ENCODE data around the gene CNTN4.
"Not testable (repeated sequence)": the region's sequence is repeated elsewhere in the genome, so short reads cannot be mapped to it uniquely, and the experiment has no call there.

Gene CNTN4

DNA sequence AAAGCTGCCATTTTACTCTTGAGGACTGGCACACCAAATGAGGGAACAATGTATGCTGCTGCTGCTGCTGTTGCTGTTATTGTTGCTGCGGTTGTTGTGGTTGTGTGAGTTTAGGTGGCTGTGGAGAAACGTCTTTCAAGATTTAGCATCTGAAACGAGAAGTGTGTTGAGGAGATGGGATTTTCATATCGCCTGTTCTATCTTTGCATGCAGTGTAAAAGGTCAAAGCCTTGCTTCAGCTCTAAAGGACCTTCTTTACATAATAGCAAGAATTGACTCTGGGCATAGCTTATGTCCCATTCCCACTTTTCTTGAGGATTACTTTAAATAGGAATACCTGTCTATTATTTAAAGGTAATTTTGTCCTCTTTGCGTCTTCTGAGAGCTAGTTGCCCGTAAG lies 436.1 kb downstream of the CNTN4 start:
- H2BK120ac ChIP-seq (ENCODE audit: low read depth, low read length); H3K4ac ChIP-seq (ENCODE audit: low read length); H3K9me3 ChIP-seq (replicated peaks in 1 of 2; ENCODE audit: control insufficient read depth in 2 of 2, insufficient read depth in 1 of 2, low read depth in 1 of 2, low read length in 2 of 2); H3K4me3 ChIP-seq (ENCODE audit: low read length in 2 of 2); H2AFZ ChIP-seq (ENCODE audit: low read length); H2BK15ac ChIP-seq (ENCODE audit: low read length); H3K36me3 ChIP-seq (replicated peaks in 1 of 2; ENCODE audit: control insufficient read depth in 2 of 2, insufficient read depth in 2 of 2, low read length in 2 of 2); H4K8ac ChIP-seq (ENCODE audit: low read depth, low read length); H3K4me1 ChIP-seq (ENCODE audit: control insufficient read depth in 2 of 2, insufficient read depth in 1 of 2, low read depth in 1 of 2, low read length in 2 of 2); H3K9ac ChIP-seq (ENCODE audit: low read depth, low read length, poor library complexity); H2AK5ac ChIP-seq (ENCODE audit: low read depth, low read length); H2BK12ac ChIP-seq (ENCODE audit: low read length); H3K27me3 ChIP-seq (ENCODE audit: control insufficient read depth in 3 of 3, insufficient read depth in 3 of 3, low read depth in 1 of 3, low read length in 3 of 3); H3K14ac ChIP-seq (ENCODE audit: low read length); H3K27ac ChIP-seq (replicated peaks; ENCODE audit: low read length); H3K79me1 ChIP-seq (ENCODE audit: low read depth, low read length); H3K23ac ChIP-seq (ENCODE audit: low read depth, low read length, poor library complexity); H3K18ac ChIP-seq (ENCODE audit: low read length); DNase-seq (ENCODE audit: low spot score); H4K91ac ChIP-seq (ENCODE audit: low read depth, low read length, poor library complexity); H3K4me2 ChIP-seq (ENCODE audit: insufficient read depth, low read length, poor library complexity, severe bottlenecking); H2BK5ac ChIP-seq (ENCODE audit: low read length): not testable (repeated sequence)
- WGBS, 2 donors (ENCODE audit: extremely low coverage in 2 of 2, insufficient read length in 2 of 2, insufficient replicate concordance in 1 of 2) = no CpG with 5 or more reads among the region's 6 CpGs

DNA sequence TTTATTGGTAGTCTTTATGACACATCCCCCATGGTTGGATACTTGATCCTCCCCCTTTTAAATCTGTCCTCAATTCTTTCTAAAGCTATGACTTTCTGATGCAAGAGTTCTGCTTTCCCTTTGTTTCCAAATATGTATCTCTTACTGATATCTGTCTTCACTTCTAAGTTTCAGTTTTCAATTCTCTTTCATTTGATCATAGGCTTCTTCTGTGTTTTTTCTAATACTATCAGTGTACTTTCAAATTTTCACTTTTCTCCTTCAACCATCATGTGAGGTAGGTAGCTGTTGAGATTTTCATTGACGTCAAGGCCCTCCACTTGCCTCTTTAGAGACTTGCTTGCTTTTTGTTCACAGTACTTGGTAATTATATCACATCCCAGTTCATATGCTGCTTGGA lies 436.5 kb downstream of the CNTN4 start:
- no peak overlapping the region for H3K9ac ChIP-seq (ENCODE audit: low read depth, low read length, poor library complexity)
- H4K91ac ChIP-seq (ENCODE audit: low read depth, low read length, poor library complexity) = no peak overlapping the region
- no peak for DNase-seq (ENCODE audit: low spot score)
- no peak overlapping the region for H3K27ac ChIP-seq (replicated peaks; ENCODE audit: low read length)
- H2BK15ac ChIP-seq (ENCODE audit: low read length) = no peak overlapping the region
- H3K18ac ChIP-seq (ENCODE audit: low read length) = no peak overlapping the region
- no peak overlapping the region for H3K4ac ChIP-seq (ENCODE audit: low read length)
- H2AFZ ChIP-seq (ENCODE audit: low read length) = no peak overlapping the region
- H3K79me1 ChIP-seq (ENCODE audit: low read depth, low read length) = no peaks in the 10 kb centered on the region
- H3K4me2 ChIP-seq (ENCODE audit: insufficient read depth, low read length, poor library complexity, severe bottlenecking) = no peak overlapping the region
- H3K9me3 ChIP-seq (replicated peaks in 1 of 2; ENCODE audit: control insufficient read depth in 2 of 2, insufficient read depth in 1 of 2, low read depth in 1 of 2, low read length in 2 of 2) = no peaks in the 10 kb centered on the region
- H3K27me3 ChIP-seq (ENCODE audit: control insufficient read depth in 3 of 3, insufficient read depth in 3 of 3, low read depth in 1 of 3, low read length in 3 of 3) = no peaks in the 10 kb centered on the region
- no peaks in the 10 kb centered on the region for H3K4me1 ChIP-seq (ENCODE audit: control insufficient read depth in 2 of 2, insufficient read depth in 1 of 2, low read depth in 1 of 2, low read length in 2 of 2)
- H3K4me3 ChIP-seq (ENCODE audit: low read length in 2 of 2) = no peak overlapping the region
- H2AK5ac ChIP-seq (ENCODE audit: low read depth, low read length) = no peak overlapping the region
- H4K8ac ChIP-seq (ENCODE audit: low read depth, low read length) = no peak overlapping the region
- H2BK120ac ChIP-seq (ENCODE audit: low read depth, low read length) = no peak overlapping the region
- no peak overlapping the region for H3K14ac ChIP-seq (ENCODE audit: low read length)
- no CpG with 5 or more reads among the region's 1 CpG for WGBS, 2 donors (ENCODE audit: extremely low coverage in 2 of 2, insufficient read length in 2 of 2, insufficient replicate concordance in 1 of 2)
- no peaks in the 10 kb centered on the region for H3K36me3 ChIP-seq (replicated peaks in 1 of 2; ENCODE audit: control insufficient read depth in 2 of 2, insufficient read depth in 2 of 2, low read length in 2 of 2)
- no peak overlapping the region for H3K23ac ChIP-seq (ENCODE audit: low read depth, low read length, poor library complexity)
- H2BK12ac ChIP-seq (ENCODE audit: low read length) = no peak overlapping the region
- no peak overlapping the region for H2BK5ac ChIP-seq (ENCODE audit: low read length)

DNA sequence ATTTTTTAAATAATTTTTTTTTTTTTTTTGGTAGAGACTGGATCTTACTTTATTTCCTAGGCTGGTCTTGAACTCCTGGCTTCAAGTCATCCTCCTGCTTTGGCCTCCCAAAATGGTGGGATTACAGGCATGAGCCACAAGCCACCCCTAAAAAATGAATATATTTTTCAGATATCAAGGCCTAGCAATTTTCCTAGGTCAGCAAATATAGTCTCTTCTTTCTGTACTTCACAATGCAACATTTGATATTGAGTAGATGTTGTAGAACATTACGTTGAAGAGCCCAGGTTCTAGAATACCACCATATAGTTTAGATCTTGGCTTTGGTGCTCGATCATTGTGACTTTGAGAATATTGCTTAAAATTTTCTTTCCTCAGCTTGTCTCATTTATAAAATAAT lies 437.9 kb downstream of the CNTN4 start:
- no peak overlapping the region for H2BK12ac ChIP-seq (ENCODE audit: low read length)
- no peak overlapping the region for H2BK5ac ChIP-seq (ENCODE audit: low read length)
- no peak overlapping the region for H3K14ac ChIP-seq (ENCODE audit: low read length)
- no CpG with 5 or more reads among the region's 2 CpGs for whole genome bisulfite sequencing, 2 donors (ENCODE audit: extremely low coverage in 2 of 2, insufficient read length in 2 of 2, insufficient replicate concordance in 1 of 2)
- DNase-seq (ENCODE audit: low spot score) = no peak
- no peaks in the 10 kb centered on the region for H3K9me3 ChIP-seq (replicated peaks in 1 of 2; ENCODE audit: control insufficient read depth in 2 of 2, insufficient read depth in 1 of 2, low read depth in 1 of 2, low read length in 2 of 2)
- H3K9ac ChIP-seq (ENCODE audit: low read depth, low read length, poor library complexity) = no peak overlapping the region
- H4K8ac ChIP-seq (ENCODE audit: low read depth, low read length) = no peak overlapping the region
- H2BK15ac ChIP-seq (ENCODE audit: low read length) = no peak overlapping the region
- no peak overlapping the region for H3K27ac ChIP-seq (replicated peaks; ENCODE audit: low read length)
- no peak overlapping the region for H2BK120ac ChIP-seq (ENCODE audit: low read depth, low read length)
- H3K18ac ChIP-seq (ENCODE audit: low read length) = no peak overlapping the region
- no peaks in the 10 kb centered on the region for H3K4me1 ChIP-seq (ENCODE audit: control insufficient read depth in 2 of 2, insufficient read depth in 1 of 2, low read depth in 1 of 2, low read length in 2 of 2)
- no peaks in the 10 kb centered on the region for H3K79me1 ChIP-seq (ENCODE audit: low read depth, low read length)
- no peak overlapping the region for H2AK5ac ChIP-seq (ENCODE audit: low read depth, low read length)
- H3K27me3 ChIP-seq (ENCODE audit: control insufficient read depth in 3 of 3, insufficient read depth in 3 of 3, low read depth in 1 of 3, low read length in 3 of 3) = no peaks in the 10 kb centered on the region
- H4K91ac ChIP-seq (ENCODE audit: low read depth, low read length, poor library complexity) = no peak overlapping the region
- H2AFZ ChIP-seq (ENCODE audit: low read length) = no peak overlapping the region
- H3K36me3 ChIP-seq (replicated peaks in 1 of 2; ENCODE audit: control insufficient read depth in 2 of 2, insufficient read depth in 2 of 2, low read length in 2 of 2) = no peaks in the 10 kb centered on the region
- H3K4me3 ChIP-seq (ENCODE audit: low read length in 2 of 2) = no peak overlapping the region
- no peak overlapping the region for H3K4me2 ChIP-seq (ENCODE audit: insufficient read depth, low read length, poor library complexity, severe bottlenecking)
- no peak overlapping the region for H3K23ac ChIP-seq (ENCODE audit: low read depth, low read length, poor library complexity)
- H3K4ac ChIP-seq (ENCODE audit: low read length) = no peak overlapping the region

DNA sequence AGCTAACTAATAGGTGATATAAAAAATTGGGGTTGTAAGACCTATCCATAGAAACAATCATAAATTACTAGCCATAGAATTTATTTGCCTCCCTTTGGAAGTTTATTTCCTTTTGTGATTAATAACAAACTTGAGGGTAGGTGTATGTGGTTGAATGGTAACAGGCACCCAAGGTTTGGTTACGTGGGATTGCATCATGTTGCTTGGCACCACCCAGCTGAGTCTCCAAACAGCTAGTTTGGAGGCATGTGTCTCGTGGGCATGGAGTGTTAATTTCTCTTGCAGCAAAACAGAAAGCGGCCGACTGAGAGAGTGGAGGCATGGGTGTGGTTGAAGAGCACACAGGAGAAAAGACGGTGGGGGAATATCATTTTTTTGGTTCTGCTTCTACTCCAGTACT lies 441.4 kb downstream of the CNTN4 start:
- WGBS, 2 donors (ENCODE audit: extremely low coverage in 2 of 2, insufficient read length in 2 of 2, insufficient replicate concordance in 1 of 2) = no CpG with 5 or more reads among the region's 5 CpGs

More for the DNA sequence above, 441.4 kb downstream of the CNTN4 start:
- no peaks in the 10 kb centered on the region for H3K9me3 ChIP-seq (replicated peaks in 1 of 2; ENCODE audit: control insufficient read depth in 2 of 2, insufficient read depth in 1 of 2, low read depth in 1 of 2, low read length in 2 of 2)
- no peak overlapping the region for H2BK15ac ChIP-seq (ENCODE audit: low read length)
- H2AK5ac ChIP-seq (ENCODE audit: low read depth, low read length) = no peak overlapping the region
- H3K36me3 ChIP-seq (replicated peaks in 1 of 2; ENCODE audit: control insufficient read depth in 2 of 2, insufficient read depth in 2 of 2, low read length in 2 of 2) = no peaks in the 10 kb centered on the region
- H4K91ac ChIP-seq (ENCODE audit: low read depth, low read length, poor library complexity) = no peak overlapping the region
- H2AFZ ChIP-seq (ENCODE audit: low read length) = no peak overlapping the region
- no peak overlapping the region for H3K9ac ChIP-seq (ENCODE audit: low read depth, low read length, poor library complexity)
- H2BK5ac ChIP-seq (ENCODE audit: low read length) = no peak overlapping the region
- no peak overlapping the region for H3K4me3 ChIP-seq (ENCODE audit: low read length in 2 of 2)
- H3K14ac ChIP-seq (ENCODE audit: low read length) = no peak overlapping the region
- H3K4me1 ChIP-seq (ENCODE audit: control insufficient read depth in 2 of 2, insufficient read depth in 1 of 2, low read depth in 1 of 2, low read length in 2 of 2) = no peaks in the 10 kb centered on the region
- no peak overlapping the region for H3K4me2 ChIP-seq (ENCODE audit: insufficient read depth, low read length, poor library complexity, severe bottlenecking)
- no peak overlapping the region for H2BK120ac ChIP-seq (ENCODE audit: low read depth, low read length)
- no peak overlapping the region for H3K27ac ChIP-seq (replicated peaks; ENCODE audit: low read length)
- DNase-seq (ENCODE audit: low spot score) = no peak
- no peak overlapping the region for H2BK12ac ChIP-seq (ENCODE audit: low read length)
- H3K4ac ChIP-seq (ENCODE audit: low read length) = no peak overlapping the region
- H3K27me3 ChIP-seq (ENCODE audit: control insufficient read depth in 3 of 3, insufficient read depth in 3 of 3, low read depth in 1 of 3, low read length in 3 of 3) = no peaks in the 10 kb centered on the region
- no peak overlapping the region for H4K8ac ChIP-seq (ENCODE audit: low read depth, low read length)
- H3K79me1 ChIP-seq (ENCODE audit: low read depth, low read length) = no peaks in the 10 kb centered on the region
- no peak overlapping the region for H3K23ac ChIP-seq (ENCODE audit: low read depth, low read length, poor library complexity)
- H3K18ac ChIP-seq (ENCODE audit: low read length) = no peak overlapping the region

All from neuronal stem cell (in vitro differentiated cells).